ENCODE results near the gene SEPTIN12. TPM values are rescaled to one million over a fixed set of nuclear protein-coding genes. Genes with fewer than 3 reads are reported as not detected.

The SEPTIN12 gene
- total RNA-seq, 4 donors from 2014 or later = 1.7 TPM; not detected in 3

GRCh38 chr16:4772351-4772750 lies 15.8 kb downstream of the SEPTIN12 start:
- intact Hi-C loops (cut with DNase I) = no loop called here
- H3K27ac ChIP-seq (replicated peaks in 1 of 4) = no peak overlapping the region
- no peaks in the 10 kb centered on the region for H3K36me3 ChIP-seq
- TF ChIP-seq CTCF (IDR thresholded peaks at IDR 0.05) (no peak), POLR2AphosphoS5 (IDR thresholded peaks at IDR 0.05) (no peak), POLR2A (IDR thresholded peaks at IDR 0.05; ENCODE audit: low read depth) (no peak), EP300 (IDR thresholded peaks at IDR 0.05) (no peak)
- no peak overlapping the region for H3K4me3 ChIP-seq
- H3K9me3 ChIP-seq = no peaks in the 10 kb centered on the region
- H3K27me3 ChIP-seq = peaks cover 0 to 4% (median 0%) of the 10 kb centered on the region in 4 donors
- no peak for DNase-seq (ENCODE audit: extremely low spot score)
- WGBS = 89% methylated on average over 3 of the region's 5 CpGs
- H3K4me1 ChIP-seq = peaks cover 15 to 17% (median 16%) of the 10 kb centered on the region in 4 donors

GRCh38 chr16:4771646-4772045 lies 16.5 kb downstream of the SEPTIN12 start:
- H3K4me3 ChIP-seq = no peak overlapping the region
- 60% methylated on average over 3 of the region's 3 CpGs for WGBS
- intact Hi-C loops (cut with DNase I) = no loop called here
- H3K36me3 ChIP-seq = no peaks in the 10 kb centered on the region
- TF ChIP-seq POLR2AphosphoS5 (IDR thresholded peaks at IDR 0.05) (no peak), CTCF (IDR thresholded peaks at IDR 0.05) (no peak), EP300 (IDR thresholded peaks at IDR 0.05) (no peak), POLR2A (IDR thresholded peaks at IDR 0.05; ENCODE audit: low read depth) (no peak)
- peaks cover 0 to 4% (median 0%) of the 10 kb centered on the region in 4 donors for H3K27me3 ChIP-seq
- H3K4me1 ChIP-seq = peaks cover 17 to 20% (median 18%) of the 10 kb centered on the region in 4 donors
- DNase-seq (ENCODE audit: extremely low spot score) = no peak
- no peaks in the 10 kb centered on the region for H3K9me3 ChIP-seq
- no peak overlapping the region for H3K27ac ChIP-seq (replicated peaks in 1 of 4)

DNA sequence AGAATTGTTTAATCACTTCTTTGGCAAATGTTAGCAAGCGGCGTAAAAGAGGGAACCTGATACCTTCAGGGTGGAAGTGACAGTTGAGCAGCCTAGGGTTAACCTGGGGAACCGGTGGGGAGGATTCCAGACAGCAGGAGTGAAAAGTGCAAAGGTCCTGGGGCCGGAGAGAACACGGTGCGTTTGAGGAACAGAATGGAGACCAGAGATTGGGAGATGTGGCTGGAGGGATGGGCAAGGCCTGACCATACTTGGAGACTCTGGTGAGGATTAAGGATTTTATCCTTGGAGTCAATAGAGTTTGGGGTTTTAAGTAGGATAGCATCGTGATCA lies 18.9 kb downstream of the SEPTIN12 start:
- DNase-seq (ENCODE audit: extremely low spot score) = no peak
- peak overlapping the region; percentile 1 to 91 (median 88) for H3K27ac ChIP-seq (replicated peaks in 1 of 4)
- peak overlapping the region; percentile 89 to 95 (median 94) for H3K4me3 ChIP-seq
- TF ChIP-seq CTCF (IDR thresholded peaks at IDR 0.05) = no peak
- TF ChIP-seq POLR2AphosphoS5 (IDR thresholded peaks at IDR 0.05) = no peak
- no peak for TF ChIP-seq EP300 (IDR thresholded peaks at IDR 0.05)
- no peak for TF ChIP-seq POLR2A (IDR thresholded peaks at IDR 0.05; ENCODE audit: low read depth)
- intact Hi-C loops (cut with DNase I) = loop anchor here (5.0 kb wide), 3 partner anchors 33 to 78 kb away; partner anchors contain the start of genes GLYR1, ROGDI and UBN1
- no peaks in the 10 kb centered on the region for H3K27me3 ChIP-seq
- H3K4me1 ChIP-seq = peaks cover 35 to 43% (median 36%) of the 10 kb centered on the region in 4 donors
- peaks cover 0 to 13% (median 12%) of the 10 kb centered on the region in 4 donors for H3K36me3 ChIP-seq
- no peaks in the 10 kb centered on the region for H3K9me3 ChIP-seq
- 60% methylated on average over 7 of the region's 7 CpGs for WGBS

DNA sequence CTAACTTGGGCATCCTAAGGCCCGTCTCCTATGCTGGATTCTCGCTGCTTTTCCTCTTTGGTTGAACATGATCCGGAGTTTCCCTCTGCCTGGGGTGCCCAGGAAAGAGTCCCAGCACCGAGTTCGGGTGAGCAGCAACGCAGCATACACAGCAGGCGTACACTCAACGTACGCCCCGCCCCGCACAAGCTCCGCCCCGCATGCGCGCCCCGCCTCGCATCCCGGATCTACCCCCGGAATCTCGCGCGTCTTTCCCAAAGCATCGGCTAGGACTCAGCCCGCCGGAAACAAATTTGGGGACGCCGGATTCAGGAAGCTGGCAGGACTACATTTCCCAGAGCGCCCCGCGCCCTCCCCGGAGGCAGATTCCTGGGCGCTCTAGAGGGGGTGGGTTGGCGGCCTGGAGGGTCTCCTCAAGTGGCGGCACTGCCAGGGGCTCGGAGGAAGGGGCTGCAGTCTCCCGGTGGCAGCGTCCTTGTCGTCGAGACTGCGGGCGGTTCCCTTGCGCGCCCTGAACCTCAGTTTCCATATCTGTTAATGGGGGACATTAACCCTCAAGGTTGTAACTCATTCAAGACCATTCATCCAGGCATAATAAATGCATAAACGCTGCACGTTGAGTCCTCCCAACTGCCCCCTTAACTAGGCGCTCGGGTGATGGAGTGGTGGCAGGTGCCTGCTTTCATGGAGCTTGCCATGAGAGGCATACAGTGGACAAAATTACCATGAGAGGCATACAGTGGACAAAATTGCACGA lies 19.4 kb downstream of the SEPTIN12 start:
- H3K36me3 ChIP-seq = peaks cover 0 to 19% (median 18%) of the 10 kb centered on the region in 4 donors
- H3K4me1 ChIP-seq = peaks cover 35 to 47% (median 38%) of the 10 kb centered on the region in 4 donors
- H3K27me3 ChIP-seq = no peaks in the 10 kb centered on the region
- WGBS = 5% methylated on average over 18 of the region's 48 CpGs
- DNase-seq (ENCODE audit: extremely low spot score) = peak; percentile 100
- TF ChIP-seq POLR2AphosphoS5 (IDR thresholded peaks at IDR 0.05) (peak; percentile 91 to 96), CTCF (IDR thresholded peaks at IDR 0.05) (peak in 1 of 3 experiments; percentile 14), POLR2A (IDR thresholded peaks at IDR 0.05; ENCODE audit: low read depth) (peak; percentile 20), EP300 (IDR thresholded peaks at IDR 0.05) (no peak)
- peak overlapping the region; percentile 89 to 95 (median 94) for H3K4me3 ChIP-seq
- H3K9me3 ChIP-seq = no peaks in the 10 kb centered on the region
- H3K27ac ChIP-seq (replicated peaks in 1 of 4) = peak overlapping the region; percentile 86 to 91 (median 90)
- intact Hi-C loops (cut with DNase I) = loop anchor here (5.0 kb wide), 3 partner anchors 34 to 79 kb away; partner anchors contain the start of genes GLYR1, ROGDI and UBN1

All from esophagus muscularis mucosa (tissue), 4 donors.